ENCODE data around the gene TNFAIP2.

DNA sequence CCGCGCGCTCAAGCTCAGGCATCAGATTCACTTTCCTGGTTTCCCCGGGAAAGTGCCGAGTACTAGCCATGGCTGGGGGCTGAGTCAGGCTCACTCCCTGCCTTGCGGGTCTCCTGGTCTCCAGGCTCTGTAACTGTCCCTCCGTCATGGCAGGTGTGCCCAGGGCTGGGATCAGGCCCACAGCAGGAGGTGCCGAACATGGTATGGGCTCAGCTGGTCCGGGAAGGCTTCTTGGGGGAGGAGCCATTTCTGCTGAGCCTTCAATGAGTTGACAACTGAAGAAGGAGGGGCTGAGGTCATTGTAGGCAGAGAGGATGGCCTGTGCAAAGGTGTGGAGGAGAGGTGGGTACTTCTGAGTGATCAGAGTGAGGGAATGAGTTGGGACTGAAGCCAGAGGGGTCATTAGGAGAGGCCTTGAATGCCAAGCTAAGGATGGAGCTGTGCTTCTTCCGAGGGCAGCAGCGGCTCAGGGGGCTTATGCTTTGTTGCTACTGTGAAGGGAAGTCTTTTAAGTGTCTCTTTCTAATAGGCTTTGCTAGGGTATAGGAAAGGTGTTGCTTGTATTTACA, 28.0 kb upstream of the TNFAIP2 start:
- no peak for TF ChIP-seq EZH2phosphoT487 (IDR thresholded peaks at IDR 0.05; ENCODE audit: insufficient read depth, low read depth)
- no peak for TF ChIP-seq EZH2 (IDR thresholded peaks at IDR 0.05; ENCODE audit: insufficient read depth, poor library complexity, severe bottlenecking)

Data from GM23248 (cell line).